Caco-2 (cell line): ENCODE results near the gene MARK2. TPM values are rescaled to one million over a fixed set of nuclear protein-coding genes. Genes with fewer than 3 reads are reported as not detected.

Experiments used
- BruUV-seq: library from RNA; stranded (reverse); fragments of 400-500 nt; replicated peaks from 2 replicates; lab custom pipeline; 2021; lab: Mats Ljungman, UMichigan
- CTCF ChIA-PET: fragments of 300-600 bp; sonication (Branson Sonifier 250); formaldehyde crosslinking; loops from one replicate; lab custom pipeline; 2022; ENCODE audit warnings: antibody characterized with exemption; lab: Charles Lee
- POLR2A ChIA-PET: fragments of 300-600 bp; sonication (Branson Sonifier 250); formaldehyde crosslinking; loops from one replicate; lab custom pipeline; 2022; ENCODE audit warnings: antibody characterized with exemption; lab: Charles Lee
- DNase-seq, 2 experiments: peaks; one replicate each; pipeline versions ENCODE4 v3.0.0 to v3.0.0-alpha.2; 2020 to 2022
- H3K27me3 ChIP-seq: replicated peaks from 2 replicates; pipeline ENCODE4 v1.6.0; 2011; ENCODE audit warnings: low read length; ENCODE audit not compliant: control insufficient read depth, insufficient read depth
- H3K36me3 ChIP-seq: 2 replicates; pipeline ENCODE4 v1.5.1; 2011; ENCODE audit warnings: low read length; ENCODE audit not compliant: control insufficient read depth, insufficient read depth
- H3K4me1 ChIP-seq: fragments of 250-450 bp; sonication (Bioruptor Pico); 2 replicates; pipeline ENCODE4 v1.5.1; 2020; ENCODE audit warnings: mild to moderate bottlenecking
- H3K4me3 ChIP-seq: 2 replicates; pipeline ENCODE4 v1.5.1; 2011; ENCODE audit warnings: low read depth, mild to moderate bottlenecking, control low read depth, low read length
- H3K9me3 ChIP-seq: fragments of 250-450 bp; sonication (Bioruptor Pico); 2 replicates; pipeline ENCODE4 v1.5.1; 2020; ENCODE audit warnings: mild to moderate bottlenecking, moderate library complexity
- H3K27ac Mint-ChIP-seq: one replicate; pipeline ENCODE4 v1.8.0; 2022; ENCODE audit warnings: mixed read lengths; ENCODE audit not compliant: unreplicated experiment
- H3K27me3 Mint-ChIP-seq: one replicate; pipeline ENCODE4 v1.8.0; 2022; ENCODE audit warnings: mixed read lengths; ENCODE audit not compliant: insufficient read depth, unreplicated experiment
- H3K36me3 Mint-ChIP-seq: one replicate; pipeline ENCODE4 v1.8.0; 2022; ENCODE audit warnings: mild to moderate bottlenecking, mixed read lengths; ENCODE audit not compliant: insufficient read depth, unreplicated experiment
- H3K4me1 Mint-ChIP-seq: one replicate; pipeline ENCODE4 v1.8.0; 2022; ENCODE audit warnings: low read depth, mixed read lengths; ENCODE audit not compliant: unreplicated experiment
- H3K4me3 Mint-ChIP-seq: one replicate; pipeline ENCODE4 v1.8.0; 2022; ENCODE audit warnings: mild to moderate bottlenecking, moderate library complexity, mixed read lengths; ENCODE audit not compliant: unreplicated experiment
- H3K9me3 Mint-ChIP-seq: one replicate; pipeline ENCODE4 v1.8.0; 2022; ENCODE audit warnings: mixed read lengths; ENCODE audit not compliant: unreplicated experiment
- intact Hi-C: fragments of 100-400 bp; cut with micrococcal nuclease; formaldehyde crosslinking; loops from one replicate; pipeline ENCODE4 v1.10.0; 2022; ENCODE audit not compliant: unreplicated experiment
- total RNA-seq: library from RNA; stranded (reverse); gene quantifications from 2 replicates; pipeline ENCODE4 v1.2.3, GENCODE V29; 2022
- TF ChIP-seq, protein P1 (sequence below), 2 experiments: fragments of 200-600 bp in 1 of 2; IDR thresholded peaks; 1 replicate in 1 of 2; 2 replicates in 1 of 2; pipeline versions ENCODE4 v1.5.1 to v1.8.0; 2011 to 2022; ENCODE audit warnings: antibody characterized with exemption in 1 of 2, control low read depth in 1 of 2, inconsistent platforms in 1 of 2, low read depth in 1 of 2, low read length in 1 of 2, mild to moderate bottlenecking in 1 of 2, moderate library complexity in 1 of 2; ENCODE audit not compliant: insufficient read depth in 1 of 2, severe bottlenecking in 1 of 2, unreplicated experiment in 1 of 2

Gene MARK2
- total RNA-seq, 1 experiment from 2014 or later: 63.5 TPM

DNA sequence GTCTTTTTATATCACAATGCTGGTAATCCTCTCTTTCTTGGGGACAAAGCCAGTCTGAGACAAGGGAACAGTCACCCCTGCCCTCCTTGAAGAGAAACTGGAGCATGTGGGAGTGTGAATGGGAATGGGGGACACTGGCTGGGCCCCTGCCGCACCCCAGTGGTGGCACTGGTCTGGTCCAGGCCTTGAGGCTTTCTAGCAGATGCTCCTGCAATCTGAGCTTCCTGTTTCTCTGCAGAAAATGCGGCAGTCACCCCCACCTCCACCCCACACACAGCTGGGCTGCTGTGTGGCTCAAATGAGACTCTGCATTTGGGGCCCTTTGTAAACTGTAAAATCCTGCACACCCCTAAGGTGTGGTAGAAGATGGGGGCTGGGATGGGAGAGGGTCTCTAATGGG lies 6.6 kb upstream of the MARK2 start:
- Histone ChIP-seq H3K36me3 (no peaks in the 10 kb centered on the region), H3K4me1 (peaks cover under 1% of the 10 kb centered on the region; the same call in 1 of the 2 replicates), H3K9me3 (no peaks in the 10 kb centered on the region), H3K4me3 (no peak overlapping the region), H3K27me3 (no peaks in the 10 kb centered on the region)
- H3K27me3 Mint-ChIP-seq: no peaks in the 10 kb centered on the region
- no peaks in the 10 kb centered on the region for H3K9me3 Mint-ChIP-seq
- H3K27ac Mint-ChIP-seq: no peak overlapping the region
- ChIA-PET CTCF (no interaction called here), POLR2A (no interaction called here)
- TF ChIP-seq, protein P1, sequence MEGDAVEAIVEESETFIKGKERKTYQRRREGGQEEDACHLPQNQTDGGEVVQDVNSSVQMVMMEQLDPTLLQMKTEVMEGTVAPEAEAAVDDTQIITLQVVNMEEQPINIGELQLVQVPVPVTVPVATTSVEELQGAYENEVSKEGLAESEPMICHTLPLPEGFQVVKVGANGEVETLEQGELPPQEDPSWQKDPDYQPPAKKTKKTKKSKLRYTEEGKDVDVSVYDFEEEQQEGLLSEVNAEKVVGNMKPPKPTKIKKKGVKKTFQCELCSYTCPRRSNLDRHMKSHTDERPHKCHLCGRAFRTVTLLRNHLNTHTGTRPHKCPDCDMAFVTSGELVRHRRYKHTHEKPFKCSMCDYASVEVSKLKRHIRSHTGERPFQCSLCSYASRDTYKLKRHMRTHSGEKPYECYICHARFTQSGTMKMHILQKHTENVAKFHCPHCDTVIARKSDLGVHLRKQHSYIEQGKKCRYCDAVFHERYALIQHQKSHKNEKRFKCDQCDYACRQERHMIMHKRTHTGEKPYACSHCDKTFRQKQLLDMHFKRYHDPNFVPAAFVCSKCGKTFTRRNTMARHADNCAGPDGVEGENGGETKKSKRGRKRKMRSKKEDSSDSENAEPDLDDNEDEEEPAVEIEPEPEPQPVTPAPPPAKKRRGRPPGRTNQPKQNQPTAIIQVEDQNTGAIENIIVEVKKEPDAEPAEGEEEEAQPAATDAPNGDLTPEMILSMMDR (IDR thresholded peaks at IDR 0.05; ENCODE audit: insufficient read depth in 1 of 2, low read depth in 1 of 2, low read length in 1 of 2, severe bottlenecking in 1 of 2, unreplicated experiment in 1 of 2): no peak
- H3K4me3 Mint-ChIP-seq: no peak overlapping the region
- no peak for DNase-seq
- peaks cover 12% of the 10 kb centered on the region for H3K4me1 Mint-ChIP-seq
- no TSS peak for BruUV-seq
- H3K36me3 Mint-ChIP-seq: peaks cover 10% of the 10 kb centered on the region
- intact Hi-C loops: loop anchor here (5.0 kb wide), 1 partner anchor 65 kb away; the partner anchor contains the start of gene ZFTA

DNA sequence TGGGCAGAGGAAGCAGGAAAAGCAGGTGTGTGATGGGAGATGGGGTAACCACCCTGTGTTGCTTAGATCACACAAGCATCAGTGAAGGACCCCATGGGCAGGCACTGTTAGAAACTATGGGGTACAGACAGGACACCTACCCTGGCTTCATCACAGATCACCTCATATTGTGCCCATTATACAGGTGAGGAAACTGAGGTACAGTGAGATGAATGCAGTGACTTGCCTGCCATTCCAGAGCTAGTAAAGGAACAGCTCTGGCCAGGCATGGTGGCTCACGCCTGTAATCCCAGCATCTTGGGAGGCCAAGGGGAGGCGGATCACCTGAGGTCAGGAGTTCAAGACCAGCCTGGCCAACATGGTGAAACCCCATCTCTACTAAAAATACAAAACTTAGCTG lies 5.9 kb upstream of the MARK2 start:
- Mint-ChIP-seq H3K36me3 (peaks cover 10% of the 10 kb centered on the region), H3K4me3 (no peak overlapping the region), H3K27ac (no peak overlapping the region), H3K27me3 (no peaks in the 10 kb centered on the region), H3K4me1 (peaks cover 14% of the 10 kb centered on the region), H3K9me3 (no peaks in the 10 kb centered on the region)
- ChIA-PET POLR2A (no interaction called here), CTCF (interaction anchor here (2.0 kb wide), 1 partner anchor 113 kb away, joined by 6 read pairs; no protein-coding TSS in a partner anchor)
- no TSS peak for BruUV-seq
- peaks cover 8% of the 10 kb centered on the region for H3K4me1 ChIP-seq
- no peak for DNase-seq
- TF ChIP-seq, protein P1 (IDR thresholded peaks at IDR 0.05; ENCODE audit: insufficient read depth in 1 of 2, low read depth in 1 of 2, low read length in 1 of 2, severe bottlenecking in 1 of 2, unreplicated experiment in 1 of 2): no peak
- no peak overlapping the region for H3K4me3 ChIP-seq
- intact Hi-C loops: loop anchor here (5.0 kb wide), 1 partner anchor 66 kb away; the partner anchor contains the start of gene ZFTA
- no peaks in the 10 kb centered on the region for H3K9me3 ChIP-seq
- H3K36me3 ChIP-seq: no peaks in the 10 kb centered on the region
- H3K27me3 ChIP-seq: no peaks in the 10 kb centered on the region

DNA sequence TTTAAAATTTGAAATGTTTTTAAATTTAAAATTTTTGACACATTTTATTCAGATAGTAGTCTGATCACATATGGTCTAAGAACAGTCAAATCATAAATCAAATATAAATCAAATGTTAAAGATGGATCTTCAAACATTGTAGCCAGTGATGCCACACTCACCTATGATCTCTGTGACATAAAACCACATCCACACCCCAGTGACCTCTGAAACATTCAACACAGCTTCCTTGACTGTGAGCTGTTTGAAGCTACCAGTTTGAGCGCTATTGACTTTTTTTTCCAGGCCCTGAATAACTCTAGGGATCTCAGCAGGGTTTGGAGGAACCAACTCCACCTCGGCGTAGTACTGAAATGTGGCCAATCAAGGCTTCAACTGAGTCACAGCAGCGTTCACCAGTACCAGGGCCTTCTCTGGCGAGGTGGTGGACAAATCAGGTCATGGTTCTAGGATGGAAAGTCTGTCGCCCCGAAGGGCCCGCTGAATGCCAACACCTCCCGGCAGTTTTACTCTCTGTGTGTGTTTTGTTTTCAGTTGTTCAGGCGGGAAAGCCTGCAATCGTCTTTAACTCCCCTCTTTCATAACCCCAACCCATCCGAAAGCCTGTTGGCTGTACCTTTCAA lies 4.3 kb upstream of the MARK2 start:
- Histone ChIP-seq H3K36me3 (no peaks in the 10 kb centered on the region), H3K27me3 (no peaks in the 10 kb centered on the region), H3K9me3 (no peaks in the 10 kb centered on the region), H3K4me3 (no peak overlapping the region), H3K4me1 (peaks cover 10% of the 10 kb centered on the region)
- TF ChIP-seq, protein P1 (IDR thresholded peaks at IDR 0.05; ENCODE audit: insufficient read depth in 1 of 2, low read depth in 1 of 2, low read length in 1 of 2, severe bottlenecking in 1 of 2, unreplicated experiment in 1 of 2): no peak
- Mint-ChIP-seq H3K27me3 (no peaks in the 10 kb centered on the region), H3K9me3 (no peaks in the 10 kb centered on the region), H3K4me1 (peaks cover 14% of the 10 kb centered on the region), H3K36me3 (peaks cover 5% of the 10 kb centered on the region), H3K4me3 (no peak overlapping the region), H3K27ac (no peak overlapping the region)
- intact Hi-C loops: loop anchor here (5.0 kb wide), 2 partner anchors 67 to 313 kb away; partner anchors contain the start of gene ZFTA
- no TSS peak for BruUV-seq
- no peak for DNase-seq
- POLR2A ChIA-PET: no interaction called here
- CTCF ChIA-PET: interaction anchor here (0.5 to 3.2 kb wide), 5 partner anchors 31 to 140 kb away, joined by 3 to 32 read pairs (median 5); partner anchors contain the start of gene COX8A
